ENCODE results near the gene RYK.

RYK gene

DNA sequence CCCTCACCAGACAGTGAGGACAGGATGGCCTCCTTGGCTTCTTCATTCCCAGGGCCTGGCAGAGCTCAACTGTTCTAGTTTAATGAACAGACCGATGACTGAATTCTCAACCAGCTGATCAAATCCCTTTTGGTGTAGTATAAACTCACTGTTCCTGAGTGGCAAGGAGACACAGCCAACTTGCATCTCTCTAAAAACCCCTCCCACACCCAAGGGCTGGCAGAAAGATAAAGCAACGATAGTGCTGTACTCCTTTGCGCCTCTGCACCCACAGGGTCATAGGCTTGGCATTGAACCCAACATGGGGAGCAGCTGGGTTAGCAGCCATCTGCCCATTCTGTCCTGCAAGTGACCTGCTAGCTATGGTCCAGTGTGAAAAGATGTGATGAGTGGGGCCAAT, 103.2 kb downstream of the RYK start:
- Histone ChIP-seq H3K4me1 (no peaks in the 10 kb centered on the region), H3K36me3 (no peaks in the 10 kb centered on the region), H3K27me3 (no peaks in the 10 kb centered on the region), H3K4me3 (ENCODE audit: low read depth, low read length) (no peak overlapping the region), H3K9me3 (no peaks in the 10 kb centered on the region)
- TF ChIP-seq, protein P1, sequence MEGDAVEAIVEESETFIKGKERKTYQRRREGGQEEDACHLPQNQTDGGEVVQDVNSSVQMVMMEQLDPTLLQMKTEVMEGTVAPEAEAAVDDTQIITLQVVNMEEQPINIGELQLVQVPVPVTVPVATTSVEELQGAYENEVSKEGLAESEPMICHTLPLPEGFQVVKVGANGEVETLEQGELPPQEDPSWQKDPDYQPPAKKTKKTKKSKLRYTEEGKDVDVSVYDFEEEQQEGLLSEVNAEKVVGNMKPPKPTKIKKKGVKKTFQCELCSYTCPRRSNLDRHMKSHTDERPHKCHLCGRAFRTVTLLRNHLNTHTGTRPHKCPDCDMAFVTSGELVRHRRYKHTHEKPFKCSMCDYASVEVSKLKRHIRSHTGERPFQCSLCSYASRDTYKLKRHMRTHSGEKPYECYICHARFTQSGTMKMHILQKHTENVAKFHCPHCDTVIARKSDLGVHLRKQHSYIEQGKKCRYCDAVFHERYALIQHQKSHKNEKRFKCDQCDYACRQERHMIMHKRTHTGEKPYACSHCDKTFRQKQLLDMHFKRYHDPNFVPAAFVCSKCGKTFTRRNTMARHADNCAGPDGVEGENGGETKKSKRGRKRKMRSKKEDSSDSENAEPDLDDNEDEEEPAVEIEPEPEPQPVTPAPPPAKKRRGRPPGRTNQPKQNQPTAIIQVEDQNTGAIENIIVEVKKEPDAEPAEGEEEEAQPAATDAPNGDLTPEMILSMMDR (IDR thresholded peaks at IDR 0.05; ENCODE audit: low read depth, low read length) = no peak
- DNase-seq = no peak

DNA sequence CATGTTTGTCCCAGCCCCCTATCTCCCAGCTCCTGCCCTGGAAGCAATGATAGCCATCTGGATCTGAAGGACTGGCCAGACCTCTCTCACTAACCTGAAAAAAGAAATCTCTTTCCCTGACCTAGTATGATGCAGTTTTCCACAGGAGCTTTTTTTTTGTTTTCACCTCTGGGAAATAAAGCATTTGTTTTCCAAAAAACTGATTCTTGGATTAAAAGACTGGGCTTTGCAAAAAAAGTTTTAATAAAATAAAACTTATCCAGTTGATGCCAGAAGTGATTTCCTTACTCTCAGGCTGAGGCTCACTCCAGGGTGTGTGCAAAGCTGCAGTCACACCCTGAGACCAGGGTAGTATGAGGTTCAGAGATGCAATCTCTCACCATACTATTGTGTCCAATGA, 104.0 kb downstream of the RYK start:
- H3K4me1 ChIP-seq = no peaks in the 10 kb centered on the region
- H3K9me3 ChIP-seq = no peaks in the 10 kb centered on the region
- no peak for DNase-seq
- no peak overlapping the region for H3K4me3 ChIP-seq (ENCODE audit: low read depth, low read length)
- H3K27me3 ChIP-seq = no peaks in the 10 kb centered on the region
- TF ChIP-seq, protein P1 (IDR thresholded peaks at IDR 0.05; ENCODE audit: low read depth, low read length) = no peak
- no peaks in the 10 kb centered on the region for H3K36me3 ChIP-seq

DNA sequence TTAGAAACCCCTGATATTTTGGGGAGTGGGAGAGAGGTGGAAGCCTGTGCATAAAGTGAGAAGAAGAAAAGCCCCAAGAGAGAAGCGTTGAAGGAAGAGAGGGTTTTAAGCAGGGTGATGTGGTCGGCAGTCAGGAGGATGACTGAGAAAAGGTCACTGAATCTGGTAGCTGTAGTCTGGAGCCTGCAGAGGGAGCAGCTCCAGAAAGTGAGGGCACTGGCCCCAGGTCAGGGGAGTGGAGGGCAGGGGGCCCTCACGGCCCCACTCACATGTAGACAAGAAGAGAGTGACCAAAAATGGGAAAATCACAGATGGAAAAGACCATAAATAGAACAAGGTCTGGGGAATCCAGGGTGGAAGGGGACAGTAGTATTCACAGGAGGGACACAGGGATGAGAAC, 105.5 kb downstream of the RYK start:
- no peak for DNase-seq
- Histone ChIP-seq H3K9me3 (no peaks in the 10 kb centered on the region), H3K4me1 (no peaks in the 10 kb centered on the region), H3K4me3 (ENCODE audit: low read depth, low read length) (no peak overlapping the region), H3K27me3 (no peaks in the 10 kb centered on the region), H3K36me3 (no peaks in the 10 kb centered on the region)
- TF ChIP-seq, protein P1 (IDR thresholded peaks at IDR 0.05; ENCODE audit: low read depth, low read length) = peak; percentile 24; the same call in 1 of the 2 replicates

DNA sequence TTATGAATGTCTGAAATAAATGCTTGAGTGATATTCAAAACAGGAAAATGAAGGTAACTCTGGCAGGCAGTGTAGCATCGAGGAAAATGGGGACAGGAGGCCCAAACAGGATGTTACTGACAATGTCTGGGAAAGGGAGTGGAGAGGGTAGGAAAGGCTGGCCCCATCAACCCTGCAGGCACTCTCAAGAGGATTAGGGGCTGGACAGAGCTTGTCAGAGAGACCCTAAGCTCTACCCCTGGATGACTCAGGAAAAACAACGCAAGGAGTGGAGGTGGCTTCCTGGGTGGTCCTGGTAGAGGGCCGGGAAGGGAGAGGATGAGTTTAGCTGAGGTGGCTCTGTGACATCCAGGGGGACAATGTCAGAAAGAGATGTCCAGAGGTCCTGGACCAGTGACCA, 106.0 kb downstream of the RYK start:
- no peaks in the 10 kb centered on the region for H3K27me3 ChIP-seq
- no peak for DNase-seq
- H3K4me1 ChIP-seq = no peaks in the 10 kb centered on the region
- TF ChIP-seq, protein P1 (IDR thresholded peaks at IDR 0.05; ENCODE audit: low read depth, low read length) = no peak
- H3K36me3 ChIP-seq = no peaks in the 10 kb centered on the region
- H3K9me3 ChIP-seq = no peaks in the 10 kb centered on the region
- no peak overlapping the region for H3K4me3 ChIP-seq (ENCODE audit: low read depth, low read length)

DNA sequence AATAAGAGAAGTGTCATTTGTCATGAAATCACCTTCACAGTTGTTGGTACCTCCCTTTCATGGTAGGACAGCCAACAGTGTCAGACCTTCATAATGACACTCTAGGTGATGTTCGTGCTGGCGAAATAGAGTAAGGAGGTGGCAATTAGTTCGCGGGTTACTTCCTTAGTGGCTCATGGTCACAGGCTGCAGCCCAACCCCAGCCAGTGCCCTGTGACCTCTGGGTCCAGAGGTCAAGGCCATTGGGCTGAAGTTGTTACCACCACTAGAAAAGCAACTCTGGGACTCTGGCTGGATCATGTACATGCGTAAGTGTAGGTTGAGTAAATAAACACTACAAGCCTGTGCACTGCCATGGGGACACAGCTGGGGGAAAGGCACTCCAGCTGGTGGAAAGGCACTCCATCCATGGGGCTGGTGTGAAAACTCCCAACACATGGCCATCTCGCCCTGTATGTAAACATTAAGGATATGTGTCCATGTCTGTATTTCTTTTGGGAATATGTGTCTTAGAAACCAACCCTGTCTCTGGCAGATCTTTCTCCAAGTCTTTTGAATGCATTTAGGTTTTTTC, 106.7 kb downstream of the RYK start:
- Histone ChIP-seq H3K27me3 (no peaks in the 10 kb centered on the region), H3K4me3 (ENCODE audit: low read depth, low read length) (no peak overlapping the region), H3K4me1 (no peaks in the 10 kb centered on the region), H3K36me3 (no peaks in the 10 kb centered on the region), H3K9me3 (no peaks in the 10 kb centered on the region)
- DNase-seq = no peak
- TF ChIP-seq, protein P1 (IDR thresholded peaks at IDR 0.05; ENCODE audit: low read depth, low read length) = no peak

DNA sequence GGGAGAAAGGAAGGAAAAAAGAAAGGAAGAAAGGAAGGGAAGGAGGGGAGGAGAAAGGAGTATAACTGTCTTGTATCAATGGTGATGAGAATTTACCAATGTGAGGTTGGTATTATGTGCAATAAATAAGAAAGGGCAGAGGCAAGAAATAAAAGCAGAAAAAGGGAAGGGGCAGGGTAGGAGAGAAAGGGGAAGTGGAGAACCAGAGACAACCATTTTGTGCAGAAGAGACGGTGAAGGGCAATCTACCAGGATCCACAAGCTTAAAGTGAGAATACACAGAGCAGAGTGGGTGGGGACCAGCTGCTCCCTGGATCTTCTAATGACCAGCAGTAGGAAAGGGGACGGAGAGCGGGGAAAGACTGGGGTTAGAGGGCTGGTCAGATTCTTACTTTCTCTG, 114.1 kb downstream of the RYK start:
- TF ChIP-seq, protein P1 (IDR thresholded peaks at IDR 0.05; ENCODE audit: low read depth, low read length) = no peak
- Histone ChIP-seq H3K4me3 (ENCODE audit: low read depth, low read length) (no peak overlapping the region), H3K4me1 (no peaks in the 10 kb centered on the region), H3K9me3 (no peaks in the 10 kb centered on the region), H3K36me3 (no peaks in the 10 kb centered on the region), H3K27me3 (no peaks in the 10 kb centered on the region)
- no peak for DNase-seq
